SK-N-SH (cell line): ENCODE measurements around the gene CACNA2D1.

ENCODE experiments used
- CTCF ChIP-seq: fragments of 200-600 bp; sonication (generic); IDR thresholded peaks from 2 replicates; pipeline ENCODE4 v1.6.1; 2017; ENCODE audit warnings: antibody characterized with exemption, mild to moderate bottlenecking, moderate library complexity
- EP300 ChIP-seq, 2 experiments: IDR thresholded peaks; 2 replicates each; pipeline versions ENCODE4 v1.4.0 to v1.6.1; 2012; ENCODE audit warnings: borderline replicate concordance in 1 of 2, low read depth in 1 of 2, low read length in 1 of 2
- MEF2A ChIP-seq: IDR thresholded peaks from 2 replicates; pipeline ENCODE4 v1.4.0; 2012; ENCODE audit warnings: low read depth, borderline replicate concordance
- RCOR1 ChIP-seq: fragments of 150-350 bp; IDR thresholded peaks from 2 replicates; pipeline ENCODE4 v1.6.1; 2017; ENCODE audit warnings: antibody characterized with exemption, low read length
- USF2 ChIP-seq: fragments of 150-350 bp; IDR thresholded peaks from 2 replicates; pipeline ENCODE4 v1.6.1; 2017; ENCODE audit warnings: antibody characterized with exemption, low read length, low read depth, borderline replicate concordance
- YY1 ChIP-seq: IDR thresholded peaks from 2 replicates; pipeline ENCODE4 v1.4.0; 2012; ENCODE audit warnings: low read depth, mild to moderate bottlenecking

- no peak for TF ChIP-seq USF2
- TF ChIP-seq MEF2A: no peak
- TF ChIP-seq RCOR1: no peak
- no peak for TF ChIP-seq CTCF
- no peak for TF ChIP-seq YY1
- TF ChIP-seq EP300 (IDR thresholded peaks at IDR 0.05; ENCODE audit: borderline replicate concordance in 1 of 2, low read depth in 1 of 2, low read length in 1 of 2): no peak
These were observed 321.3 kb downstream of the CACNA2D1 start for GRCh38 chr7:82122275-82122674.
